ENCODE data around the gene RPTOR. TPM values are rescaled to one million over a fixed set of nuclear protein-coding genes. Genes with fewer than 3 reads are reported as not detected.
"Not testable (repeated sequence)": the region's sequence is repeated elsewhere in the genome, so short reads cannot be mapped to it uniquely, and the experiment has no call there.

Gene RPTOR
- total RNA-seq, 1 donor from 2014 or later = 53.7 TPM

GRCh38 chr17:80815151-80815681, 270.6 kb downstream of the RPTOR start:
- no peak overlapping the region for H3K27ac Mint-ChIP-seq
- peaks cover 1% of the 10 kb centered on the region for H3K4me1 Mint-ChIP-seq
- TF ChIP-seq CTCF (IDR thresholded peaks at IDR 0.05; ENCODE audit: unreplicated experiment) = no peak
- DNase-seq (ENCODE audit: low spot score in 2 of 2, unreplicated experiment in 2 of 2) = no peak
- no peaks in the 10 kb centered on the region for H3K27me3 Mint-ChIP-seq (ENCODE audit: low read depth)
- no peak overlapping the region for H3K4me3 Mint-ChIP-seq
- H3K36me3 Mint-ChIP-seq = peaks cover 16% of the 10 kb centered on the region
- H3K9me3 Mint-ChIP-seq = no peaks in the 10 kb centered on the region

- not testable (repeated sequence) for H3K4me3 Mint-ChIP-seq; H3K27me3 Mint-ChIP-seq (ENCODE audit: low read depth); H3K27ac Mint-ChIP-seq; H3K9me3 Mint-ChIP-seq; DNase-seq (ENCODE audit: low spot score in 2 of 2, unreplicated experiment in 2 of 2); H3K4me1 Mint-ChIP-seq
- H3K36me3 Mint-ChIP-seq = peaks cover 16% of the 10 kb centered on the region
Measured at GRCh38 chr17:80815718-80816117, 271.1 kb downstream of the RPTOR start.

- no peak for TF ChIP-seq CTCF (IDR thresholded peaks at IDR 0.05; ENCODE audit: unreplicated experiment)
- H3K36me3 Mint-ChIP-seq = peaks cover 17% of the 10 kb centered on the region
- no peak for DNase-seq (ENCODE audit: low spot score in 2 of 2, unreplicated experiment in 2 of 2)
- no peaks in the 10 kb centered on the region for H3K27me3 Mint-ChIP-seq (ENCODE audit: low read depth)
- peaks cover 4% of the 10 kb centered on the region for H3K4me1 Mint-ChIP-seq
- no peak overlapping the region for H3K4me3 Mint-ChIP-seq
- H3K9me3 Mint-ChIP-seq = no peaks in the 10 kb centered on the region
- no peak overlapping the region for H3K27ac Mint-ChIP-seq
Measured at GRCh38 chr17:80816241-80817103, 271.8 kb downstream of the RPTOR start.

GRCh38 chr17:80817321-80817845, 272.7 kb downstream of the RPTOR start:
- DNase-seq (ENCODE audit: low spot score in 2 of 2, unreplicated experiment in 2 of 2) = no peak

GRCh38 chr17:80817861-80818260, 273.2 kb downstream of the RPTOR start:
- no peaks in the 10 kb centered on the region for H3K27me3 Mint-ChIP-seq (ENCODE audit: low read depth)
- TF ChIP-seq CTCF (IDR thresholded peaks at IDR 0.05; ENCODE audit: unreplicated experiment) = no peak
- DNase-seq (ENCODE audit: low spot score in 2 of 2, unreplicated experiment in 2 of 2) = no peak
- no peaks in the 10 kb centered on the region for H3K9me3 Mint-ChIP-seq
- no peak overlapping the region for H3K27ac Mint-ChIP-seq
- H3K36me3 Mint-ChIP-seq = peaks cover 15% of the 10 kb centered on the region
- H3K4me1 Mint-ChIP-seq = peaks cover 4% of the 10 kb centered on the region
- H3K4me3 Mint-ChIP-seq = no peak overlapping the region

More at GRCh38 chr17:80817321-80817845, 272.7 kb downstream of the RPTOR start:
- H3K9me3 Mint-ChIP-seq = no peaks in the 10 kb centered on the region
- peaks cover 4% of the 10 kb centered on the region for H3K4me1 Mint-ChIP-seq
- no peaks in the 10 kb centered on the region for H3K27me3 Mint-ChIP-seq (ENCODE audit: low read depth)
- H3K4me3 Mint-ChIP-seq = no peak overlapping the region
- no peak overlapping the region for H3K27ac Mint-ChIP-seq
- TF ChIP-seq CTCF (IDR thresholded peaks at IDR 0.05; ENCODE audit: unreplicated experiment) = no peak
- peaks cover 14% of the 10 kb centered on the region for H3K36me3 Mint-ChIP-seq

GRCh38 chr17:80818871-80819270, 274.2 kb downstream of the RPTOR start:
- Mint-ChIP-seq H3K4me3 (no peak overlapping the region), H3K27ac (no peak overlapping the region), H3K4me1 (peaks cover 4% of the 10 kb centered on the region), H3K9me3 (no peaks in the 10 kb centered on the region), H3K27me3 (ENCODE audit: low read depth) (no peaks in the 10 kb centered on the region), H3K36me3 (peaks cover 15% of the 10 kb centered on the region)
- TF ChIP-seq CTCF (IDR thresholded peaks at IDR 0.05; ENCODE audit: unreplicated experiment) = no peak
- DNase-seq (ENCODE audit: low spot score in 2 of 2, unreplicated experiment in 2 of 2) = no peak

Data from mesothelial cell of epicardium (in vitro differentiated cells).